Measurements from ENCODE around the gene RORC. TPM values are rescaled to one million over a fixed set of nuclear protein-coding genes. Genes with fewer than 3 reads are reported as not detected.

Gene RORC
- polyA plus RNA-seq, 1 donor (not counting 4 experiments of a cell fraction or from before 2014, with no cell fraction given), result 0.12 TPM

DNA sequence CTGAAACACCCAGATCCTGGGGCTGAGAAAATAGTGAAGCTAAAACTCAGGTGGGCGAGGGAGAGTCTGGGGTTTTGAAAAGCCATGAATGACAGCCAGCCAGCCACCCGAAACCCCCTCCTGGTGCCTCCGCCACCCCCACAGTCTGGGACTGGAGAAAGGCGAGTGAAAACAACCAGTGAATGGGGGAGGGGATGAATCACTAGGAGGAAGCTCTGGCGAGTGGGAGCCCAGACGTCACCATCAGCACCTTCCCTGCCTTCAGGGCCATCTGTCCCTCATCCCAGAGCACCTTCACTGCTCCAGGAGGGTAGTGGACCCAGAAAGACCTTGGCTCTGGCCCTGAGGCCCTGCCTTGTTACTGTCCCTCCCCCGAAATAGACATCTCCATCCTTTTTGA lies 9.2 kb downstream of the RORC start:
- DNase-seq (ENCODE audit: low read depth, low spot score) (no peak), FAIRE-seq (no peak)
- Histone ChIP-seq H3K9me3 (ENCODE audit: control insufficient read depth, low read depth, low read length) (no peaks in the 10 kb centered on the region), H3K4me2 (ENCODE audit: control insufficient read depth, extremely low read depth, insufficient read depth, low read depth, low read length) (no peak overlapping the region), H3K4me3 (ENCODE audit: control insufficient read depth in 2 of 3, extremely low read depth in 1 of 3, insufficient read depth in 2 of 3, low read depth in 1 of 3, low read length in 3 of 3) (no peak overlapping the region), H2AFZ (ENCODE audit: control insufficient read depth, low read length) (no peak overlapping the region), H3K4me1 (ENCODE audit: control insufficient read depth, extremely low read depth, insufficient read depth, low read length) (peaks cover 10% of the 10 kb centered on the region), H3K36me3 (ENCODE audit: control insufficient read depth in 2 of 2, extremely low read depth in 1 of 2, insufficient read depth in 2 of 2, low read length in 2 of 2) (no peaks in the 10 kb centered on the region), H3K9ac (ENCODE audit: control insufficient read depth, extremely low read depth, insufficient read depth, low read length) (no peak overlapping the region), H4K20me1 (ENCODE audit: control insufficient read depth, extremely low read depth, insufficient read depth, low read length) (no peaks in the 10 kb centered on the region), H3K27ac (ENCODE audit: control insufficient read depth, insufficient read depth, low read length) (no peak overlapping the region), H3K79me2 (ENCODE audit: control insufficient read depth, insufficient read depth, low read length) (no peaks in the 10 kb centered on the region), H3K27me3 (ENCODE audit: control insufficient read depth, extremely low read depth, insufficient read depth, low read length) (no peaks in the 10 kb centered on the region), H3K9me1 (ENCODE audit: control insufficient read depth, extremely low read depth, insufficient read depth, low read length) (no peaks in the 10 kb centered on the region)
- dilution Hi-C loops (cut with MboI; ENCODE audit: extremely low pct_ligation_motif_present, low sequenced_read_pairs), result no loop called here
- TF ChIP-seq EZH2 (IDR thresholded peaks at IDR 0.05; ENCODE audit: low read length), result no peak
- TF ChIP-seq, protein P1, sequence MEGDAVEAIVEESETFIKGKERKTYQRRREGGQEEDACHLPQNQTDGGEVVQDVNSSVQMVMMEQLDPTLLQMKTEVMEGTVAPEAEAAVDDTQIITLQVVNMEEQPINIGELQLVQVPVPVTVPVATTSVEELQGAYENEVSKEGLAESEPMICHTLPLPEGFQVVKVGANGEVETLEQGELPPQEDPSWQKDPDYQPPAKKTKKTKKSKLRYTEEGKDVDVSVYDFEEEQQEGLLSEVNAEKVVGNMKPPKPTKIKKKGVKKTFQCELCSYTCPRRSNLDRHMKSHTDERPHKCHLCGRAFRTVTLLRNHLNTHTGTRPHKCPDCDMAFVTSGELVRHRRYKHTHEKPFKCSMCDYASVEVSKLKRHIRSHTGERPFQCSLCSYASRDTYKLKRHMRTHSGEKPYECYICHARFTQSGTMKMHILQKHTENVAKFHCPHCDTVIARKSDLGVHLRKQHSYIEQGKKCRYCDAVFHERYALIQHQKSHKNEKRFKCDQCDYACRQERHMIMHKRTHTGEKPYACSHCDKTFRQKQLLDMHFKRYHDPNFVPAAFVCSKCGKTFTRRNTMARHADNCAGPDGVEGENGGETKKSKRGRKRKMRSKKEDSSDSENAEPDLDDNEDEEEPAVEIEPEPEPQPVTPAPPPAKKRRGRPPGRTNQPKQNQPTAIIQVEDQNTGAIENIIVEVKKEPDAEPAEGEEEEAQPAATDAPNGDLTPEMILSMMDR (optimal IDR thresholded peaks at IDR 0.05 in 1 of 3, IDR thresholded peaks at IDR 0.05 in 1 of 3, conservative IDR thresholded peaks at IDR 0.05 in 1 of 3; ENCODE audit: extremely low read depth in 1 of 3, insufficient read depth in 2 of 3, low read length in 3 of 3), result no peak

DNA sequence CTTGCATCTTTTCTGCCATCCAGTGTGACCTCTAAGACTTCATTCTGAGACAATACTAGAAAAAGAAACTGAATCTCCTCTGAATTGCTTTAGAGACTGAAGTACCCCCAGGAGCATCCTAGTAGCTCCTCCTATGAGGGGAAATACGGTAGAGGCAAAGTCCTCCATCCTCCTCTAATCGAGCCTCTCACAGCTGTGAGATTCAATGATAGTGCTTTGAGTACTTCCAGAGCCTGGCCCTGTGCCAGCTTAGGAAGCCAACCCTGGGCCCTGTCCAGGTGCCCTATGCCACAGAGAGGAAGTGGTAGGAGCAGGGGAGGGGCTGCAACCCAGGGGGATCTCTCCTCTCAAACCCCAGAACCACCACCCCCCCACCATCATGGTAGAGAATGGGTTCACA lies 10.7 kb downstream of the RORC start:
- Histone ChIP-seq H3K4me3 (ENCODE audit: control insufficient read depth in 2 of 3, extremely low read depth in 1 of 3, insufficient read depth in 2 of 3, low read depth in 1 of 3, low read length in 3 of 3) (no peak overlapping the region), H3K9ac (ENCODE audit: control insufficient read depth, extremely low read depth, insufficient read depth, low read length) (no peak overlapping the region), H3K9me1 (ENCODE audit: control insufficient read depth, extremely low read depth, insufficient read depth, low read length) (no peaks in the 10 kb centered on the region), H3K4me2 (ENCODE audit: control insufficient read depth, extremely low read depth, insufficient read depth, low read depth, low read length) (no peak overlapping the region), H3K36me3 (ENCODE audit: control insufficient read depth in 2 of 2, extremely low read depth in 1 of 2, insufficient read depth in 2 of 2, low read length in 2 of 2) (no peaks in the 10 kb centered on the region), H3K9me3 (ENCODE audit: control insufficient read depth, low read depth, low read length) (no peaks in the 10 kb centered on the region), H3K27ac (ENCODE audit: control insufficient read depth, insufficient read depth, low read length) (no peak overlapping the region), H2AFZ (ENCODE audit: control insufficient read depth, low read length) (no peak overlapping the region), H4K20me1 (ENCODE audit: control insufficient read depth, extremely low read depth, insufficient read depth, low read length) (no peaks in the 10 kb centered on the region), H3K27me3 (ENCODE audit: control insufficient read depth, extremely low read depth, insufficient read depth, low read length) (no peaks in the 10 kb centered on the region), H3K79me2 (ENCODE audit: control insufficient read depth, insufficient read depth, low read length) (no peaks in the 10 kb centered on the region), H3K4me1 (ENCODE audit: control insufficient read depth, extremely low read depth, insufficient read depth, low read length) (peaks cover 17% of the 10 kb centered on the region)
- dilution Hi-C loops (cut with MboI; ENCODE audit: extremely low pct_ligation_motif_present, low sequenced_read_pairs), result no loop called here
- no peak for DNase-seq (ENCODE audit: low read depth, low spot score)
- no peak for FAIRE-seq
- no peak for TF ChIP-seq EZH2 (IDR thresholded peaks at IDR 0.05; ENCODE audit: low read length)
- TF ChIP-seq, protein P1 (optimal IDR thresholded peaks at IDR 0.05 in 1 of 3, IDR thresholded peaks at IDR 0.05 in 1 of 3, conservative IDR thresholded peaks at IDR 0.05 in 1 of 3; ENCODE audit: extremely low read depth in 1 of 3, insufficient read depth in 2 of 3, low read length in 3 of 3), result no peak

Measured in keratinocyte (primary cell).